GM21390 (cell line): ENCODE measurements around the gene EXOSC3.
A peak's percentile ranks its signal among the peaks of the same experiment; 100 is the strongest.
"Not testable (repeated sequence)": the region's sequence is repeated elsewhere in the genome, so short reads cannot be mapped to it uniquely, and the experiment has no call there.

ENCODE experiments used
- ATAC-seq: cut with Tn5 transposase; IDR thresholded peaks from one replicate; pipeline ENCODE4 v1.9.1; 2021; ENCODE audit not compliant: unreplicated experiment

Gene EXOSC3

GRCh38 chr9:37784616-37785483, at the start of gene EXOSC3:
TSS of gene EXOSC3 (minus strand) at chr9:37785064. CDS start at chr9:37785044, 20 bp downstream.
- ATAC-seq: peak; percentile 91

- ATAC-seq: no peak
Measured at GRCh38 chr9:37827483-37828165, 42.8 kb upstream of the EXOSC3 start.

- ATAC-seq: not testable (repeated sequence)
Measured at GRCh38 chr9:37825174-37825573, 40.3 kb upstream of the EXOSC3 start.

DNA sequence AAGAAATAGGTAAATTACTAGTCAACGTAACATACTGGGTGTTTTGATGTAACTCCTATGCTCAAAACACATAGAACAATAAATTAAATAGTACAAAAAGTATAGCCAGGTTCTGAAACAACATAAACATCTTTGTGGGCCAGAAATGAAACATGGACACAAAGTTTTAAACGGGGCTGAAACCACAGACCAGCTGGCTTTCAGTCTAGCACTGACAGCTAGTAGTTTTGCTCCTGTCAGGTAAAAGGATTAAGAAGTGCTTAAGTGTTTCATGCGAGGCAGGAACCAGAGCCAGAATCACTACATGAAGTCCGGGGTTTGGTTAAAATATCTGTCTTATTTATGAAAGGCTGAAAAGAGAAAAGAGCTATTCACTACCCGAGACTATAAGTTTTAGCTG, 35.3 kb upstream of the EXOSC3 start:
- ATAC-seq: no peak

DNA sequence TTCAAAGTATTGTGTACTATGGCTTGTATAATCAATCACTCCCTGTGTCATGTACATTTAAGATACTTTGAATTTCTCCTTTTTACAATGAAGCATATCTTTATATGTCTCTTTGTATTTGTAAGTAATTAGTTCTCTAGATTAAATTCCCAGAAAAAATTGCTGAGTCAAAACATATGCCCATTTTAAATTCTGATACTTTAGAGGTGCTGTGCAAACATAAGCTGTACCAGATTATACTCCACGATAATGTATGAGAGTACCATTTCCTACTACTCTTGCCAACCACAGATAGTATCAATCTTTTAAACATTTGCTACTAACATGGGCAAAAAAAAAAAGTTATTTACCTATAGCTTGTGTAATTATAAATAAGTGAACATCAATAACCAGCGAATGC, 34.0 kb upstream of the EXOSC3 start:
- no peak for ATAC-seq

DNA sequence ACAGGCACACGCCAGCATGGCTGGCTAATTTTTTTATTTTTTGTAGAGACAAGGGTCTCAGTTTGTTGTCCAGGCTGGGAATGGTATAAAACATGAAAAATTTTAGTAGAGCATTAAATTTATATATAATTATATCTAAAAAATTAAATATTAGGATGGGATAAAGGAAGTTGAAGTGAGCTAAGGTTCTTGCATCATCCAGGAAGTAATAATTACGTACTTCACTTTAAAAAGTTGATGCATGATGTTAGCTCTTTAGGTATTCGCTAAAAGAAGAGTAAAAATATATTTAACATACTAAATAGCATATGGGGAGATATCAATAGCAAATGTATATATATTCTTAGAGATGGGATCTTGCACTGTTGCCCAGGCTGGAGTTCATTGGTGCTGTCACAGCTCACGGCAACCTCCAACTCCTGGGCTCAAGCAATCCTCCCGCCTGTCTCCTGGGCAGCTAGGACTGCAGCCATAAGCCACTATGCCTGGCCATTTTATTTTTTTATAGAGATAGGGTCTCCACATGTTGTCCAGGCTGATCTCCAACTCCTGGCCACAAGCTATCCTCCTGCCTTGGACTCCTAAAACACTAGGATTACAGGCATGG, 28.0 kb upstream of the EXOSC3 start:
- ATAC-seq: no peak

GRCh38 chr9:37811906-37812476, 27.1 kb upstream of the EXOSC3 start:
- ATAC-seq: no peak

DNA sequence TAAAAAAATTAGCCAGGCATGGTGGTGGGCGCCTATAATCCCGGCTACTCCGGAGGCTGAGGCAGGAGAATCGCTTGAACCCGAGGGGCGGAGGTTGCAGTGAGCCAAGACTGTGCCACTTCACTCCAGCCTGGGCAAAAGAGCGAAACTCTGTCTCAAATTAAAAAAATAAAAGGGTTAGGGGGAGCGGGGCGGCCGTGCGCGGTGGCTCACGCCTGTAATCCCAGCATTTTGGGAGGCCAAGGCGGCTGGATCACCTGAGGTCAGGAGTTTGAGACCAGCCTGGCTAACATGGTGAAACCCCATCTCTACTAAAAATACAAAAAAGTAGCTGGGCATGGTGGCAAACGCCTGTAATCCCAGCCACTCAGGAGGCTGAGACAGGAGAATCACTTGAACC, 24.8 kb upstream of the EXOSC3 start:
- ATAC-seq: not testable (repeated sequence)

DNA sequence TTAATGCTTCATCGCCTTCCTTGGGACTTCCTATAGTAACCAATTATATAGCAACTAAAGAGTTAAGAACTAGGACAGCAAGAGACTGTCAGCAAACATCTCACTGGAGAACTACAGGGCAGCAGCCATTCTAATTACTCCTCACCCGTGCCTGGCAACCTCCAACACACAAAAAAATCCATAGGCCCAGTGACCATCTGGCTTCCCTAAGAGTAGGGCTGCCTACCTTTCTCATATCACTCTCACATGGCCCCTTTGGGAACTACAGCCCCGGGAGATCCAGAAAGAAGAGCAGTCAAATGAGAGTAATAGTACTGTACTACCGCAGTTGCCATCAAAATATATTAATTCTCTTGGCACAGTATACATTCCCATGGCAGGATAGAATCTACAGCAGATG, 21.4 kb upstream of the EXOSC3 start:
- ATAC-seq: no peak

DNA sequence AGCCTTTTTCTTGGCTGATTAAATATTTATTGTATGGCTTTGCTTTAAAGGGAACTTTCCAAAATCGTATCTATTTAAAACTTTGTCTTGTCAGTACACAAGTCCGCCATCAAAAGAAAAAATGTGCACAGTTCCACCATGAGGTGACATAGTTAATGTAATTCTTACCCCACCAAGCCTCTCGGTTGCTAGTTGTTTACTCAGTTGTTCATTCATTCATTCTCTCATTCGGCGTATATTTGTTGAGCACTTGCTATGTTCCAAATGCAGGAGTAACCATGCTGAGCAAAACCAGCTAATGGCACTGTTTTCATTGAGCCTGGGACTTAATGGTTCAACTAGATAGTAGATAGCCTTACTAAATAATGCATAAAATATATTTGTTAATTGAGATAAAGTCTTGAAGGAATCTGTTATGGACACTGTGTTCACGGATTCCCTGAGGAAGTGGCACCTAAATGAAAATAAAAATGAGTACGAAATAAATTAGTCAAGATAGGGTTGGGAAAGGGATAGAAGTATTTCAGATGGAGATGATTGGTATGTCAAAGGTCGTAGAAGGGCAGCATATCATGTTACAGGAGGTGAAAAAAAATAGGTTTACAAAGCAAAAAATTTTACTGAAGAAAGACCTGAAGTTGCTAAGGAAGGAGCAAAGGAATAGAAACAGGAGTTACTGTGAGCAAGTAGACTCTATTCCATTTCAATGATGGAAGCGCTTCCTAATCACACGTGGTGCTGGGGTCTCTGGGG, 17.3 kb upstream of the EXOSC3 start:
- no peak for ATAC-seq

DNA sequence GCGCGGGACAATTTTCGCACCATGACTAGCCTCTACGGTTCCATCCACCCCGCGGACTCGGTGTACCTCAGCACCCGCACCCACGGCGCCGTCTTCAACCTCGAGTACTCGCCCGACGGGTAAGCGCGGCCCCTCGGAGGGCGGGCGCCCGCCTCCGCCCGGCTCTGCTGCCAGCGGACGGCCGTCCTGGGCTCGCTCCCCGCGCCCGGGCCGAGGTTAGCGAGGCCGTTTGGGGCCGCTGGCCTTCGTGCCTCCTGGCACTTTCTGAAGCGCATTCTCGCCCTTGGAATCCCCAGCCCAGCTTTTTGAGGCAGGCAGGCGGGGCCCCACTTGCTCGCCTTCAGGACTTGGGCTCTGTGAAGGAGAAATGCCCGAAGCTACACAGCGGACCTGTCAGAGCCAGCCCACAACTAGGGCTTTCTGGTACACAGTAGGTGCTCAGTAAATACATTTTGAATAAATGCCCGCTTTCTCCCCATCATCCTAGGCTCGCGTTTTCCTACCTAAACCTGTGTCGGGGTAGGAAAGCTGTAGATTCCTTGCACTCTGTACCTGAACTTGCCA, 16.5 kb upstream of the EXOSC3 start:
- ATAC-seq: peak; percentile 41

GRCh38 chr9:37800631-37801286, 15.9 kb upstream of the EXOSC3 start, which contains the start of gene DCAF10:
TSS of gene DCAF10 (plus strand) at chr9:37800797. CDS start at chr9:37800867, 70 bp downstream.
- ATAC-seq: peak; percentile 59

DNA sequence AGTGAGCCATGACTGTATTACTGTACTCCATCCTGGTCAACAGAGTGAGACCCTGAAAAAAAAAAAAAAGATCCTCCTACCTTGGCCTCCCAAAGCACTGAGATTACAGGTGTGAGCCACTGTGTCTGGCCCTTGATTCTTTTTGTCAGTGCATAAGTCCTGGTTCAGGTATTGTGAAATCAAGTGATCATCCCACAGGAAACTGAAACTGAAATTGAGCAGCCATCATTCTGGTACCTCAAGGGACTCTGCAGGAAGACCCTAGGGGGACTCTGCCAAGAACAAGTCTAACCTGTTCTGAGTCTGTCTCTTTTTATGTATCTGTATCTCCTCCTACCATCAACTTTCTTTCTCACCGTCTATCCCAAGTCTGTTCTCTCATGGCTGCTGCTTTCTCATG, 13.8 kb upstream of the EXOSC3 start:
- ATAC-seq: no peak

- no peak for ATAC-seq
Measured at GRCh38 chr9:37796232-37796631, 11.4 kb upstream of the EXOSC3 start.

DNA sequence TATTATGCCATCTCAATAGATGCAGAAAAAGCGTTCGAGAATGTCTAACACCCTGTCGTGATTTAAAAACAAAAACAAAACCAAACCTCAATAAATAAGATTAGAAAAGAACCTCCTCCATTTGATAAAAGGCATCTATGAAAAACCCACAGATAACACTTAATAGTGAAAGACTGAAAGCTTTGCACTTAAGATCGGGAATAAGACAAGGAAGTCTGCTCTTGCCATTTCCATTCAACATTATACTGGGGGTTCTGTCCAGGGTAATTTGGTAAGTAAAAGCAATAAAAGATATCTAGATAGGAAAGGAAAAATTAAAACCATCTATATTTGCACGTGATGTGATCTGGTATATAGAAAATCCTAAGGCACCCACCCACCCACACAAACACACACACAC, 7.3 kb upstream of the EXOSC3 start:
- no peak for ATAC-seq

DNA sequence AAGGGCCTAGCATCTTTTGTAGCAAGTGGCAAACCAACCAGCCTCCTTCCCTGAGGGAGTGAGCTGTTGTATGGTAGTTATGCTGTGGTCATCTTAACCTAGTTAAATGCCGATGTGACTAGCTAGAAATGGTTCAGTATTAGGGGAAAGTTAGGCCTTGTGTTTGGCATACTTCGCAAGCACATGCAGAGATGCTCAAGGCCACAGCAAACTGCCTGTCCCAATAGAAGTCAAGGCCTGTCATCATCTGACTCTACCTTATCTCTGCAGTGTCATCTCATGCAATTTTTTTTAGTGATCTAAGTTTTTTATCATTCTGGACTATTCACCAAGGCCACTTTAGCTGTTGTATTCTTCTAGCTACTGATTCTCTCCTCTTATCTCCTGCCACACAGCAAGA, 5.2 kb upstream of the EXOSC3 start:
- no peak for ATAC-seq

- ATAC-seq: no peak
Measured at GRCh38 chr9:37788332-37788731, 3.5 kb upstream of the EXOSC3 start.

DNA sequence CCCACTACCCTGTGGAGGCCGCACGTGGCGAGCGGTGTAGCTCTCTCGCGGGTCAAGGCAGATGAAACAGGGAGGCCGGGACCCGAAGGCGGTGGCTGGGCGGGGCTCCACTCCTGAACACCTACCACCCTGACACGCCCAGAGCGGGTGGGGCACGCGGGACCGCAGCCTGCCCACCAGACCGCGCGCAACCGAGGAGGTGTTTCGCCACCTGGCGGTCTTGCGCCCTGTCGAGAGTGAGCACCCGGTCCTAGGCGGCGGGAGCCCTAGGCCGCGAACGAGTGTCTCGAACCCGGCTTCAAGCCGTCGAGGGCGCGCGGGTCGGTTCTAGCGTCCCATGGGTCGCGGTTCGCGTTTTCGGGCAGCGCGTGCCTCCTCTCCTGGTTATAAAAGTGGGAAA, 2.2 kb upstream of the EXOSC3 start:
- ATAC-seq: no peak

DNA sequence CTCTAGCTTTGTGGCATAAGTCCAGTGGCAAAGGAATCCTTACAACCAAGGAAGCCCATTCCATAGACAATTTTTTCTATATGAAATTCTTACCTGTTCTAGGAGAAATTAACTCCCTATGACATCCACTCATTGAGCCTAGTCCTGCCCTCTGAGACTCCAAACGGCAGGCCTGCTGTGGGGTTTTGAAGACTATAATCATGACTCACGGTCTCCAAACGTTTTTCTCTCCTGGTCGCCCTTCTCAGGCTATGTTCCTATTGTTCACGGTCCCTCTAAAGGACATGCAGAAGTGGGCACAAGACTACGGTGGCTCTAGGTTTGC, 611 bp downstream of the EXOSC3 start:
- ATAC-seq: no peak

GRCh38 chr9:37778534-37778933, 6.3 kb downstream of the EXOSC3 start:
- ATAC-seq: no peak
